H1 (cell line): ENCODE measurements around the gene DDX41. TPM values are rescaled to one million over a fixed set of nuclear protein-coding genes. Genes with fewer than 3 reads are reported as not detected.

Experiments used
- CTCF ChIA-PET: fragments of 300-600 bp; sonication (Branson Sonifier 250); formaldehyde crosslinking; loops from one replicate; lab custom pipeline; 2021; ENCODE audit not compliant: partially characterized antibody; lab: Charles Lee
- POLR2A ChIA-PET: fragments of 300-600 bp; sonication (Branson Sonifier 250); formaldehyde crosslinking; loops from one replicate; lab custom pipeline; 2021; ENCODE audit warnings: inconsistent platforms; ENCODE audit not compliant: partially characterized antibody; lab: Charles Lee
- DNase-seq, 2 experiments: peaks; one replicate each; pipeline versions ENCODE4 v3.0.0 to v3.0.0-alpha.2; 2010 to 2022; ENCODE audit warnings: low spot score in 2 of 2, low read depth in 1 of 2, mixed read lengths in 1 of 2
- FAIRE-seq: peaks from 2 replicates; lab custom pipeline; 2011; peaks lifted over from hg19 to GRCh38; lab: Jason Lieb, UNC
- H2AFZ ChIP-seq: 2 replicates; pipeline ENCODE4 v1.8.1; 2012; ENCODE audit warnings: low read length, inconsistent platforms
- H2AK5ac ChIP-seq: 2 replicates; pipeline ENCODE4 v1.6.1; 2013; ENCODE audit warnings: low read depth, low read length
- H2BK120ac ChIP-seq: replicated peaks from 2 replicates; pipeline ENCODE3; 2013; ENCODE audit warnings: low read depth, low read length, inconsistent platforms
- H2BK12ac ChIP-seq: 2 replicates; pipeline ENCODE4 v1.6.1; 2013; ENCODE audit warnings: low read depth, low read length
- H2BK15ac ChIP-seq: 2 replicates; pipeline ENCODE4 v1.6.1; 2013; ENCODE audit warnings: low read length
- H2BK20ac ChIP-seq: 2 replicates; pipeline ENCODE4 v1.6.1; 2013; ENCODE audit warnings: low read length
- H2BK5ac ChIP-seq: 2 replicates; pipeline ENCODE4 v1.6.1; 2013; ENCODE audit warnings: low read depth, low read length
- H3K14ac ChIP-seq: 2 replicates; pipeline ENCODE4 v1.6.1; 2013; ENCODE audit warnings: inconsistent platforms; ENCODE audit not compliant: insufficient read length
- H3K18ac ChIP-seq: 2 replicates; pipeline ENCODE4 v1.6.1; 2013; ENCODE audit warnings: low read length; ENCODE audit errors: extremely low read depth
- H3K23ac ChIP-seq: 2 replicates; pipeline ENCODE4 v1.6.1; 2013; ENCODE audit warnings: inconsistent platforms; ENCODE audit not compliant: insufficient read length
- H3K23me2 ChIP-seq: 2 replicates; pipeline ENCODE4 v1.6.1; 2013; ENCODE audit warnings: low read depth, low read length
- H3K27ac ChIP-seq: 2 replicates; pipeline ENCODE4 v1.6.1; 2011; ENCODE audit warnings: low read depth, low read length, inconsistent platforms
- H3K27me3 ChIP-seq, 4 experiments: replicated peaks in 1 of 4; 1 replicate in 1 of 4; 2 replicates in 3 of 4; pipeline versions ENCODE4 v1.6.1 to v1.8.1; 2011 to 2013; ENCODE audit warnings: low read length in 3 of 4, mild to moderate bottlenecking in 3 of 4, inconsistent platforms in 2 of 4, mixed read lengths in 2 of 4, moderate library complexity in 1 of 4; ENCODE audit not compliant: control insufficient read depth in 3 of 4, insufficient read depth in 3 of 4; ENCODE audit errors: extremely low read depth in 1 of 4
- H3K36me3 ChIP-seq, 4 experiments: 2 replicates each; pipeline versions ENCODE4 v1.6.1 to v1.8.1; 2011 to 2013; ENCODE audit warnings: mild to moderate bottlenecking in 4 of 4, low read length in 3 of 4, moderate library complexity in 2 of 4, control low read depth in 1 of 4, inconsistent platforms in 1 of 4; ENCODE audit not compliant: insufficient read depth in 4 of 4, control insufficient read depth in 2 of 4
- H3K4ac ChIP-seq: replicated peaks from 2 replicates; pipeline ENCODE3; 2013; ENCODE audit warnings: low read length, low read depth, mixed read lengths, inconsistent platforms; ENCODE audit not compliant: insufficient read length
- H3K4me1 ChIP-seq, 4 experiments: replicated peaks in 1 of 4; 1 replicate in 1 of 4; 2 replicates in 3 of 4; pipeline versions ENCODE4 v1.6.1 to v1.8.1; 2011 to 2013; ENCODE audit warnings: low read length in 3 of 4, inconsistent platforms in 2 of 4, mixed read lengths in 1 of 4; ENCODE audit not compliant: insufficient read depth in 4 of 4, control insufficient read depth in 3 of 4
- H3K4me2 ChIP-seq, 2 experiments: 2 replicates each; pipeline versions ENCODE4 v1.6.1 to v1.8.1; 2011 to 2013; ENCODE audit warnings: low read depth in 2 of 2, low read length in 2 of 2, control low read depth in 1 of 2, inconsistent platforms in 1 of 2, mild to moderate bottlenecking in 1 of 2; ENCODE audit not compliant: insufficient read depth in 1 of 2
- H3K4me3 ChIP-seq, 4 experiments: fragments of 200-600, 300-600 bp in 1 of 4; sonication (generic), shearing (Covaris generic), sonication (Bioruptor Twin) in 1 of 4; 2 replicates each; pipeline versions ENCODE4 v1.5.1 to v1.8.1; 2011 to 2016; ENCODE audit warnings: low read length in 4 of 4, low read depth in 3 of 4, control low read depth in 2 of 4, inconsistent platforms in 2 of 4, mild to moderate bottlenecking in 2 of 4, mixed read lengths in 1 of 4, moderate library complexity in 1 of 4; ENCODE audit not compliant: insufficient read depth in 2 of 4; ENCODE audit errors: extremely low read depth in 1 of 4
- H3K56ac ChIP-seq: replicated peaks from 2 replicates; pipeline ENCODE3; 2013; ENCODE audit warnings: low read depth, mild to moderate bottlenecking, mixed read lengths, low read length, inconsistent platforms; ENCODE audit not compliant: insufficient read length
- H3K79me1 ChIP-seq: 2 replicates; pipeline ENCODE4 v1.6.1; 2013; ENCODE audit warnings: low read depth, low read length, control low read depth
- H3K79me2 ChIP-seq, 2 experiments: 2 replicates each; pipeline versions ENCODE4 v1.6.1 to v1.8.1; 2012 to 2013; ENCODE audit warnings: low read length in 2 of 2, mild to moderate bottlenecking in 2 of 2, inconsistent platforms in 1 of 2; ENCODE audit not compliant: insufficient read depth in 2 of 2, control insufficient read depth in 1 of 2
- H3K9ac ChIP-seq, 4 experiments: replicated peaks in 1 of 4; 1 replicate in 1 of 4; 2 replicates in 3 of 4; pipeline versions ENCODE4 v1.6.1 to v1.8.1; 2011 to 2013; ENCODE audit warnings: low read depth in 3 of 4, low read length in 3 of 4, control low read depth in 2 of 4, mild to moderate bottlenecking in 2 of 4, moderate library complexity in 2 of 4, inconsistent platforms in 1 of 4; ENCODE audit errors: extremely low read depth in 1 of 4
- H3K9me3 ChIP-seq, 2 experiments: 2 replicates each; pipeline versions ENCODE4 v1.6.1 to v1.8.1; 2012 to 2013; ENCODE audit warnings: mild to moderate bottlenecking in 2 of 2, moderate library complexity in 2 of 2, control low read depth in 1 of 2, inconsistent platforms in 1 of 2, low read depth in 1 of 2, low read length in 1 of 2, mixed read lengths in 1 of 2; ENCODE audit not compliant: insufficient read depth in 2 of 2
- H4K20me1 ChIP-seq, 2 experiments: replicated peaks in 1 of 2; 2 replicates each; pipeline versions ENCODE3 to v1.8.1; 2011 to 2013; ENCODE audit warnings: inconsistent platforms in 2 of 2, low read length in 2 of 2, mild to moderate bottlenecking in 1 of 2; ENCODE audit not compliant: insufficient read depth in 2 of 2, control insufficient read depth in 1 of 2
- H4K5ac ChIP-seq: 2 replicates; pipeline ENCODE4 v1.6.1; 2013; ENCODE audit warnings: low read length, low read depth, mixed read lengths, inconsistent platforms; ENCODE audit not compliant: insufficient read length
- H4K8ac ChIP-seq: 2 replicates; pipeline ENCODE4 v1.8.0; 2013; ENCODE audit warnings: mild to moderate bottlenecking, moderate library complexity, low read length, inconsistent platforms; ENCODE audit not compliant: insufficient read depth; ENCODE audit errors: extremely low read depth
- H4K91ac ChIP-seq: replicated peaks from 2 replicates; pipeline ENCODE3; 2013; ENCODE audit warnings: low read length, mixed read lengths, inconsistent platforms; ENCODE audit not compliant: insufficient read length
- BCL11A ChIP-seq, 2 experiments: IDR thresholded peaks; one replicate each; pipeline ENCODE4 v1.6.1; 2011; ENCODE audit warnings: low read depth in 2 of 2, low read length in 2 of 2, mild to moderate bottlenecking in 2 of 2
- EZH2 ChIP-seq: fragments of 200-600 bp; sonication (generic); IDR thresholded peaks from 2 replicates; pipeline ENCODE4 v1.7.1; 2012; ENCODE audit warnings: low read depth, mild to moderate bottlenecking, moderate library complexity, low read length, inconsistent platforms; ENCODE audit not compliant: severe bottlenecking
- KDM1A ChIP-seq: fragments of 200-600, 300-600 bp; sonication (generic); IDR thresholded peaks from 2 replicates; pipeline ENCODE4 v1.7.1; 2016; ENCODE audit warnings: mild to moderate bottlenecking, low read length, borderline replicate concordance
- PHF8 ChIP-seq: fragments of 200-600 bp; sonication (generic); conservative IDR thresholded peaks from 2 replicates; pipeline ENCODE4 v1.7.1; 2012; ENCODE audit warnings: low read depth, mild to moderate bottlenecking, inconsistent platforms, low read length, moderate library complexity
- RAD21 ChIP-seq, 2 experiments: IDR thresholded peaks in 1 of 2; conservative IDR thresholded peaks in 1 of 2; 2 replicates each; pipeline ENCODE4 v1.6.1; 2011; ENCODE audit warnings: low read depth in 2 of 2, low read length in 2 of 2, improper control_type of control experiment in 1 of 2, inconsistent platforms in 1 of 2, mild to moderate bottlenecking in 1 of 2, moderate library complexity in 1 of 2
- RNF2 ChIP-seq: fragments of 200-900, 300-1000 bp; sonication (generic); IDR thresholded peaks from 2 replicates; pipeline ENCODE4 v1.7.1; 2016; ENCODE audit warnings: borderline replicate concordance, low read depth, mild to moderate bottlenecking, antibody characterized with exemption, low read length; ENCODE audit not compliant: poor library complexity, severe bottlenecking; ENCODE audit errors: missing control alignments
- RXRA ChIP-seq: IDR thresholded peaks from 2 replicates; pipeline ENCODE4 v1.6.1; 2011; ENCODE audit warnings: low read depth, mild to moderate bottlenecking, low read length, moderate library complexity; ENCODE audit not compliant: insufficient read depth
- SP2 ChIP-seq: IDR thresholded peaks from 2 replicates; pipeline ENCODE4 v1.6.1; 2012; ENCODE audit warnings: mild to moderate bottlenecking, low read length, inconsistent platforms
- ZNF274 ChIP-seq: IDR thresholded peaks from 2 replicates; pipeline ENCODE4 v1.7.0; 2012; ENCODE audit warnings: low read length, borderline replicate concordance; ENCODE audit errors: extremely low read depth
- WGBS, 2 experiments: shearing (Covaris generic) in 1 of 2; methylation state at CpG; one replicate each; pipeline versions ENCODE4 v1.1.6 to v1.1.7; 2013 to 2015; ENCODE audit warnings: low lambda C conversion rate in 2 of 2, mixed read lengths in 2 of 2, inconsistent platforms in 1 of 2, low coverage in 1 of 2, missing lambda C conversion rate in 1 of 2; ENCODE audit not compliant: insufficient replicate concordance in 2 of 2, insufficient coverage in 1 of 2, insufficient read length in 1 of 2; ENCODE audit errors: extremely low coverage in 1 of 2, missing lambda C conversion rate in 1 of 2; 5-methylcytosine and 5-hydroxymethylcytosine counted together
- polyA plus RNA-seq, 7 experiments: library from polyadenylated mRNA; depleted of rRNA in 3 of 7; stranded (reverse) in 5 of 7; unstranded in 2 of 7; fragments of >200 nt in 5 of 7; fragments of 200-250 nt in 2 of 7; gene quantifications; 1 replicate in 5 of 7; 2 replicates in 1 of 7; 4 replicates in 1 of 7; pipeline versions ENCODE4 v1.2.1 to v1.2.3, GENCODE V29; 2011 to 2013; ENCODE audit warnings: missing spikeins in 2 of 7, mixed read lengths in 2 of 7
- total RNA-seq: library from RNA; stranded (reverse); fragmentation: NEBNext Ultra II Directional; extraction: Animal tissue kit (Norgen Biotek cat#: 25700); gene quantifications from 2 replicates; pipeline ENCODE4 v1.2.1, GENCODE V29; 2021
- TF ChIP-seq, protein P1 (sequence below): IDR thresholded peaks from 2 replicates; pipeline ENCODE4 v1.6.1; 2012; ENCODE audit warnings: low read length, inconsistent platforms

DDX41 gene
- total and polyA plus RNA-seq, 2 of the 8 experiments (the other 6 are each of a cell fraction or from before 2014, with no cell fraction given) = 102 to 135 TPM

DNA sequence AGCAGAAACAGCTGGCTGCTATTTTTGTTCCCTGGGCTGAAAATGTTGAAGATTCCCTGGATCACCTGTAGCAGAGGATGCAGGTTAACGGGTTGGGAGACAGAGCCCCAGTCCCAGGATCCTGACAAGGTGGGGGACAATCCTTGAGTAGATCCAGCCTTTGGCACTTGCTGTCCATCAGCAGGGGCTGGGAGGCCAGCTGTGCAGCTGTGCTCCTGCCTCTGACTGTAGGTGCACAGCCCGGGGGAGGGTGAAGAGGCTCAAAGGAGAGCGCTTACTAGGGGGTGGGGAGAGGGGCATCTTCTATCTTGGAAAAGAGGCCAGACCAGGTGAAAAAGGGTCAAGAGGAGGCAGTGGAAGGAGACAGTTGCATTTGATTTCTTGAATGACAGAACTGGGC is 3.5 kb upstream of the DDX41 start:
- peaks cover 0 to 6% (median 5%) of the 10 kb centered on the region in 4 experiments; a peak in 5 of 7 replicates for H3K4me1 ChIP-seq
- H4K8ac ChIP-seq = no peak overlapping the region
- H3K36me3 ChIP-seq = peaks cover 21 to 43% (median 32%) of the 10 kb centered on the region in 4 experiments
- no peak overlapping the region for H4K5ac ChIP-seq
- peaks cover 0 to 9% of the 10 kb centered on the region in 2 experiments; a peak in 1 of 4 replicates for H3K79me2 ChIP-seq
- no peak overlapping the region for H3K9ac ChIP-seq
- H2BK5ac ChIP-seq = no peak overlapping the region
- H2BK12ac ChIP-seq = no peak overlapping the region
- no peaks in the 10 kb centered on the region for H3K9me3 ChIP-seq
- peaks cover 8% of the 10 kb centered on the region for H3K23me2 ChIP-seq
- H3K14ac ChIP-seq = no peak overlapping the region
- H3K27ac ChIP-seq = no peak overlapping the region
- no peak overlapping the region for H2AFZ ChIP-seq
- H3K56ac ChIP-seq = no peak overlapping the region
- no peak overlapping the region for H2BK15ac ChIP-seq
- H3K23ac ChIP-seq = no peak overlapping the region
- no peak overlapping the region for H3K4me2 ChIP-seq
- H4K91ac ChIP-seq = no peak overlapping the region
- CTCF ChIA-PET = interaction anchor here (0.5 to 1.7 kb wide), 6 partner anchors 10 to 1561 kb away, joined by 3 to 7 read pairs (median 3); no protein-coding TSS in a partner anchor
- DNase-seq (no peak), FAIRE-seq (no peak)
- peaks cover 3% of the 10 kb centered on the region; the same call in 1 of the 2 replicates for H3K79me1 ChIP-seq
- H4K20me1 ChIP-seq = peaks cover 2 to 10% of the 10 kb centered on the region in 2 experiments
- no peaks in the 10 kb centered on the region for H3K27me3 ChIP-seq
- H3K18ac ChIP-seq = no peak overlapping the region
- 98% methylated on average over 3 of the region's 3 CpGs; no CpG with 5 or more reads in 1 of the 2 experiments for WGBS, 2 experiments
- no peak overlapping the region for H2BK120ac ChIP-seq
- POLR2A ChIA-PET = interaction anchor here (0.6 to 5.0 kb wide), 7 partner anchors 9 to 50 kb away, joined by 3 to 11 read pairs (median 5); no protein-coding TSS in a partner anchor
- no peak overlapping the region for H2AK5ac ChIP-seq
- H2BK20ac ChIP-seq = no peak overlapping the region
- no peak overlapping the region for H3K4ac ChIP-seq
- no peak overlapping the region for H3K4me3 ChIP-seq
- no peak for TF ChIP-seq RAD21 (IDR thresholded peaks at IDR 0.05 in 1 of 2, conservative IDR thresholded peaks at IDR 0.05 in 1 of 2; ENCODE audit: low read depth in 2 of 2, low read length in 2 of 2)
- no peak for TF ChIP-seq RNF2
- no peak for TF ChIP-seq SP2
- TF ChIP-seq EZH2 = no peak
- TF ChIP-seq, protein P1, sequence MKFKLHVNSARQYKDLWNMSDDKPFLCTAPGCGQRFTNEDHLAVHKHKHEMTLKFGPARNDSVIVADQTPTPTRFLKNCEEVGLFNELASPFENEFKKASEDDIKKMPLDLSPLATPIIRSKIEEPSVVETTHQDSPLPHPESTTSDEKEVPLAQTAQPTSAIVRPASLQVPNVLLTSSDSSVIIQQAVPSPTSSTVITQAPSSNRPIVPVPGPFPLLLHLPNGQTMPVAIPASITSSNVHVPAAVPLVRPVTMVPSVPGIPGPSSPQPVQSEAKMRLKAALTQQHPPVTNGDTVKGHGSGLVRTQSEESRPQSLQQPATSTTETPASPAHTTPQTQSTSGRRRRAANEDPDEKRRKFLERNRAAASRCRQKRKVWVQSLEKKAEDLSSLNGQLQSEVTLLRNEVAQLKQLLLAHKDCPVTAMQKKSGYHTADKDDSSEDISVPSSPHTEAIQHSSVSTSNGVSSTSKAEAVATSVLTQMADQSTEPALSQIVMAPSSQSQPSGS = no peak
- TF ChIP-seq BCL11A (IDR thresholded peaks at IDR 0.05; ENCODE audit: low read depth in 2 of 2, low read length in 2 of 2) = no peak
- no peak for TF ChIP-seq KDM1A
- TF ChIP-seq RXRA = no peak
- TF ChIP-seq PHF8 = no peak
- TF ChIP-seq ZNF274 = no peak
